ENCODE data around the gene GPRASP2.

The GPRASP2 gene

DNA sequence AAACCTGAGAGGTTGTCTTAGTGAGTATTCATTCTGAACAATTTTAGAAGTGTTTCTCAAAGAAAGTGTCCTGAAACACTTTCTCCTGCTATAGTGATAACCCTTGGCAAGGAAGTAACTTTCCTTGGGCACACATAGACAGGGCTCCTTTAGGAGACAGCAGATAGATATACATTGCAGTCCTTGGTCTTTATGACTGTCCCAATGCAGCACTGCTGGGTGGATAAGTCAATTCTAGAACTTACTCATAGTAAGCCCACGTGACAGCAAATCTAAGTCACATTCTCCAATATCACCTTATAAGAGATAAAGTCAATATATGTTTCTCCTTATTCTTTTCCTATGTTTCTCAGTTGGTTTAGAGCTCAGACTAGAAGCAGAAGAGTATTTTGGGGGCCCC, 55.0 kb downstream of the GPRASP2 start:
- Histone ChIP-seq H3K79me2 (ENCODE audit: insufficient read depth, low read length) (no peaks in the 10 kb centered on the region), H4K20me1 (ENCODE audit: low read depth, low read length) (no peaks in the 10 kb centered on the region), H3K36me3 (ENCODE audit: low read length) (no peaks in the 10 kb centered on the region), H3K9ac (ENCODE audit: low read length) (no peak overlapping the region), H3K4me2 (ENCODE audit: low read depth, low read length, poor library complexity, severe bottlenecking) (no peak overlapping the region), H3F3A (ENCODE audit: insufficient read depth) (no peaks in the 10 kb centered on the region), H3K27ac (ENCODE audit: low read depth, low read length) (no peak overlapping the region), H2AFZ (ENCODE audit: low read depth, low read length, severe bottlenecking) (no peak overlapping the region), H3K9me2 (replicated peaks; ENCODE audit: insufficient read depth, low read length) (no peaks in the 10 kb centered on the region), H3K9me3 (ENCODE audit: insufficient read depth, low read length) (no peaks in the 10 kb centered on the region), H3K27me3 (ENCODE audit: low read length) (no peaks in the 10 kb centered on the region), H3K4me3 (ENCODE audit: insufficient read depth, low read length, poor library complexity, severe bottlenecking) (no peak overlapping the region)
- TF ChIP-seq EZH2phosphoT487 (conservative IDR thresholded peaks at IDR 0.05; ENCODE audit: low read length) (no peak), CTCF (IDR thresholded peaks at IDR 0.05; ENCODE audit: insufficient read depth, low read length, poor library complexity, severe bottlenecking) (no peak)
